HUDEP-2 (cell line): ENCODE measurements around the gene GFM1.

Experiments
- DNase-seq, 76 experiments: peaks; one replicate each; lab custom pipeline; 2025; ENCODE audit not compliant: unreplicated experiment in 76 of 76; lab: John Stamatoyannopoulos, UW

GFM1 gene

DNA sequence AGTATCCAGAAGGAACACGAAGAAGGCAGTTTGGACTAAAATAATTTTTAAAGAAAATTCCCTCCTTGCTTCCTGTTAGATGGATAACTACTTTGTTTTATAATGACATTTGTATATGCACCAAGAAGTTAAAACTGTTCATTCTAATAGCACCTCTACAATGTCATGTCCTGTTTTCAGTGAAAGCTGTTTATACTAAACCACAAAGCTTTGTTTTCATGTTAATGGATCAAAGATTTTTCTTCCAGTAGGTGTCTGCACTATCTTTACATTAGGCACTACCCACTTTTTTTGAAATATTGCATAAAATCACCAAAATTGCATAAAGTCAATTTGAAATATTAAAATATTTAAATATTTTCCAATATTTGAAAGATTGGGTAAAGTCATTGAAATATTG lies 77.8 kb downstream of the GFM1 start:
- no peak for DNase-seq

DNA sequence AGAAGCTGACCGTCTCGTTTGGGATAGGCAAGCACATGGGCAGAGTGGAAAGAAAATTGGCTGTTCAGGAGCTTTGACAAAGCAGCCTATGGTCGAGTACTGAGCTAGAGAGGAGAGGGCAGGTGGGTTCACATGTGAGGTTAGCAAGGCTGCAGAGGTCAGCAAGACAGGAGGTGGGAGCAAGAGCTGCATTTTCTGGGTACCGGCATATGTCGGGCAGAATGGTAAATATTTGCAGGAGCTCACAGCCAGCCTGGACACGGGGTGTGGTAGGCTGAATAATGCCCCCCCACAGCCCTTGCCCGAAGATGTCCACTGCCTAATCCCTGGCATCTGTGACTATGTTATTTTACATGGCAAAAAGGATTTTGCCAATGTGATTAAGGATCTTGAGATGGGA lies 79.7 kb downstream of the GFM1 start:
- no peak for DNase-seq

DNA sequence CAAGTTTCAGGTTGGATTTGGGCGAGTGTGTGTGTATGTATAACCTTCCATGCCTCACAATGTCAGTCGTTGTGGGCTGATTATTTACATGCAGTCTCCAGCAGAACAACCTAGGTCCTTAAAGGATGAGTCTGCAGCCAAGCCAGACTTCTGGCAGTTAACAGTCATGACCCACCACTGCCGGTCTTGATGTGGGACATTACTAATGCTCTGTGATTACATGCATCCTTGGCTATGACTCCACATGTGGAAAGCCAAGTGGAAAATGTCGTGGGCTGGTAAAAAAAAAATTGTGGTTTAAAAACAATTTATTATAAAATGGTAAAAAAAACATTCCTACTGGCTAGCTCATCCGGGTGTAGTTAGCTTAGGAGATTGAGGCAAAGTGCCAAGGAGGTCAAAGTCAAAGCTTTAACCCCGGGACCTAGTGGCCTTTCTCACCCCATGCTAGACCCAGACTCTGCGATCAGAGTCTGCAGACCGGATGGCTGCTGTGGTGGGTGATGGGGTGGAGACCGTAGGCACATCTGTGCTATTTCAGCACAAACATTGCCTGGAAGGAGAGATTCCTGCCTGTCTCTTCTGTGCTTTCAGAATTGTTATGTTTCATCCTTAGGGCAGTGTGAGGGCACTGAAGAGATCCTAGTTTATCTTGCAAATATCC lies 81.2 kb downstream of the GFM1 start:
- DNase-seq = no peak

DNA sequence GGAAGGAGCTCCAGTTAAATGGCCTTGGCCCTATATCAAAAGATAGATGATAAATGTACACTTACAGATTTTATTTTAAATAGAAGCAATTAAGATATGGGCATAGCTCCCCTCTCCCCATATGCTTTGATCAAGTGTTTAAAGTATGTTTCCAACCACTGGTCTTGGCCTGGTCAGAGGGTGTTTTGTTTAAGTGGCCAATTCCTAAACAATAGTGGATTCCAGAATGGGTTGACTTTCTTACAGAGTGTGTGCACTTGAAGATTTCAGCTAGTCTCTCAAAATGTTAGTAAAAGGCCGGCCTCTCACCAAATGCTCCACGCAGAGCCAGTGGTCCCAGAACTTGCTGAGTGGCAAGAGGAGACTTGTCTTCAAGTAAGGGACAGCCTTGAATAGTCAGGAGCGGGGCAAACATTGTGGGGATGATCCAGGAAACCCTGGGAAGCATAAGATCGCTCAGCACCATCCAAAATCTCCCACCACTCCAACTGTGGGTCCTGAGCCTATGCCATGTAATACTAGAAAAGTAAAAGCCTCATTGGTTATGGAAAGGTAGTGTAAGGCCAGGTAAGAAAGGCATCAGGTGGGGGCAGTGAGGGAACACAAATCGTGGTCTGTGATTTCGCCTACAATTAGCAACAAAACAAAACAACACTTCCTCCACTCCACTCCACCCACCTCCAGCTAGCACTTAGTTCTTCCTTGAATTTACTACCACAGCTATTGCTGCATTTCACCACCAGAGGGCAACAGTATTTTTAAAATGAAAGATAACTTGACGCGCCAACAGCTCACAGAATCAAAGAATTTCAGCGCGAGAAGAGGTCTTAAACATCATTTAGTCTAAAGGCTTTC lies 83.1 kb downstream of the GFM1 start:
- peak in 59 of 76 experiments; percentile 5 to 81 (median 56) for DNase-seq

DNA sequence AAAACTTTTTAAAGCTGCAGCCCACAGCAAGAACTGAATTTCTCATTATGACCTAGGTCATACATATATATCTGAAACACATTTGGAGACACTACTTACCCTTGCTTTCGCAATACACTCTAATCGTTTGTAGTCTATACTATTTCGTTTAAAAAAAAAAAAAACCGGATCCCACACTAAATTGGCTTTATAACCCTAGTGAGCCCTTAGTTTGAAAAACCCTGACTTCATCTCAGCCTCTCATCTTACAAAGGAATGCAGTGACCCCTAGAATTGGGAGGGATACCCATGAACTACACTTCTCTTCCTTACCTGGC lies 83.7 kb downstream of the GFM1 start:
- no peak for DNase-seq

DNA sequence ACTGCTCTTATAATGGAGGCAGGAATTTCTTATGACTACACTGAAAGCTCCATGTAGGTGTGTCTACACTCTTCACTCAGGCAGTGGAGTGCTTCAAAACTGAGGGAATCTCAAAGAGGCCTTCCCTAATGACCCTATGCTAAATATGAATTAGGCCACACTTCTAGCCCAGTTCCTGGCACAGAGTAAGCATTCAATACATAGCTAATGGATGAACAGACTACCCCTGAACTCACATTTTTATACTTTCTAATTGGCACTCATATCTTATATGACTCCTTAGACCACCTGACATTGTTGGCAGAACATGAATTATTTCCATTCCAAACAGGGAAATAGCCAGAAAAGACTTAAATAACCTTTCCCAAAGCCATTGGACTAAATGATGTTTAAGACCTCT lies 84.5 kb downstream of the GFM1 start:
- DNase-seq = no peak

DNA sequence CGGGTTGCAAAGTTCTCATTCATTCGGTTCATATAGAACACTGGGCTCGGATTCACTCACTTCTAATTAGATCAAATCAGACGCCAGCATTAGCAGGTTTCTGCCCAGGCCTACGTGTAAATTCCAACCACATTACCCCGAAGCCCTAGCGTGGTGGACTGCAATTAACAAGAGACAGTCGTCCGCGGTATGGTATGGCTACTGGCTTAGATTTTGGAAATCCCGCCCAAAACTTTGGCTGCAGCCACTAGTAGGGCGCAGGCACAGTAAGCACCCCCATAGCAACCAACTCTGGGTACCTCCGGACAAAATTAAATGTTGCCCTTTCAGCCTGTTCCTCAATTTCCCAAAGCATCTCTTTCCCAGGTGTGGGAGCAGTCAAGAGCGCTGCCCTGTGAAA lies 87.2 kb downstream of the GFM1 start:
- DNase-seq = peak in 3 of 76 experiments; percentile 17 to 22 (median 20)

DNA sequence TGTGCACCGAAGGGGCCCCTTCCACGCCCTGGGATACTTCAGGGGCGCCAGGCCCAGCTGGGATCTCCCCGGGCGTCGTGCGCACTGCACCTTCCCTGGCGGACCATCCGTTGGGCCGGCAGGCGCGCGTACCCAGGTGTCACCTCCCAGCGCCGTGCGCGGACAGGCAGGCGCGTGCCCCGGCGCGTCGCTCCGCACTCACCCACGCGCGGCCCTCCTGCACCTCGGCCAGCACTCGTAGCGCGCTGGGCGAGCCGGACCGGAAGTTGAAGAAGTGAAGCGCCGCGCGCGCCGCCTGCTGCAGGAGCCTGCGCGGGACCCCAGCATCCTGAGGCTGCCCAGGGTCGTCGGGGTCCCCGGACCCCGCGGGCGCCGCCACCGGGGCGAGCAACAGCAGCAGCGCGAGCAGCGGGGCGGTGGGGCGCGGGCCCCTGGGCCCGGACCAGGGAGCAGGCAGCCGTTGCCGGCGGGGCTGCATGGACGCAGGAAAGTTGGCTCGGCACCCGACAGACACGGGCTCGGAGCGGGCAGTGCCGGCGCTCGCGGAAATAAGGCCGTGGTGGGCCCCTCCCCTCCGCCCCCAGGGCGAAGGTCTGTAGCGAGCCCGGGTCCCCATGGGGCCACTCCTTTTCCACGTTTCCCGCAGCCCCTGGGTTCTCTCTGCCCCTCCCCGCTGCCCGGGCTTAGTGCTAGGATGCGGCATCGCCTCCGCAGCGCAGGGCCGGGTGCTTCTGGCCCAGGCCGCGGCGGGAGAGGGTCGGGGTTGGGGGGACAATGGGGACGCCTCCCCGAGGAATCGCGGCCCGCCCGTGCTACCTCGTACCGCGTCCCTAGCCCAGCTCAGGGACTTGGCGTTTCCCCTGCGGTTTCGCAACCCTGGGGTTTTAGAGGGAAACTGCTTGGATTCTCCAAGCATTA lies 87.9 kb downstream of the GFM1 start, which contains the start of gene RARRES1:
RARRES1 (minus strand) TSS at position 520 of the 918 bp plus-strand sequence; CDS start at position 478, 42 bp downstream.
- DNase-seq = peak in 51 of 76 experiments; percentile 5 to 70 (median 40)

DNA sequence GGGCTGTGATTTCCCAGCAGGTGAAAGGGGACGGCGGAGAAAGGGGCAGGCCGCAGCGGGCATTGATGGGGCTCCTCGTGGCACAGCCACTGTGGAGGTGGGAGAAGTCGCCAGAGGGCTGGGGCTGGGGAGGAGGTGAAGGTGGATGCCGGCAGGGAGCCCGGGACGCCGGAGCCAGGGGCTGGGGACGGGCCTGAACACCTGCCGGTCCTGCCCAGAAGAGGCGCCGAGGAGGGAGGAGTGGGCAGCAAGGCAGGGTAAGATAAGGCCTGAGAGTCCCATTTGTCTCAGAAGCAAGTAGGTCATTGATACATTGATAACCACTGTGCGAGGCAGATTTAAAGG lies 88.5 kb downstream of the GFM1 start:
- DNase-seq = peak in 22 of 76 experiments; percentile 7 to 44 (median 21)

DNA sequence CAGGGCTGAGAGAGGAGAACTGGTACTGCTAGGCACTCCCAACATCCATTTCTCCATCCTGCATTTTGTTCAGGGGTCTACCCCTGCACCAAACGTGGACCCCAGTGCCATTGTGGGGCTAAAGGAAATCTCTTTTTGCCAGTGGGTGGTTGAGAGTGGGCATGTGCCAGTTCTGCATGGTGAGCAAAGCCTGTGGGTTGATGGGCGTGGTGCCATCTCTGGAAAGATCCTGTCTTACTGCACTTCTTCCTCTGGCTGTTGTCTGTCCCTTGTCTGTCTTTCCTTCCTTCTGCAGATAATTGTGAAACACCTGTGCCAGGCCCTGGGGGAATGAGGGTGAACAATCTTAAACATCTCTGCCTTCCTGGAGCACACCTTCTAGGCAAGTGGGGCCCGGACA lies 89.3 kb downstream of the GFM1 start:
- peak in 7 of 76 experiments; percentile 4 to 44 (median 18) for DNase-seq

DNA sequence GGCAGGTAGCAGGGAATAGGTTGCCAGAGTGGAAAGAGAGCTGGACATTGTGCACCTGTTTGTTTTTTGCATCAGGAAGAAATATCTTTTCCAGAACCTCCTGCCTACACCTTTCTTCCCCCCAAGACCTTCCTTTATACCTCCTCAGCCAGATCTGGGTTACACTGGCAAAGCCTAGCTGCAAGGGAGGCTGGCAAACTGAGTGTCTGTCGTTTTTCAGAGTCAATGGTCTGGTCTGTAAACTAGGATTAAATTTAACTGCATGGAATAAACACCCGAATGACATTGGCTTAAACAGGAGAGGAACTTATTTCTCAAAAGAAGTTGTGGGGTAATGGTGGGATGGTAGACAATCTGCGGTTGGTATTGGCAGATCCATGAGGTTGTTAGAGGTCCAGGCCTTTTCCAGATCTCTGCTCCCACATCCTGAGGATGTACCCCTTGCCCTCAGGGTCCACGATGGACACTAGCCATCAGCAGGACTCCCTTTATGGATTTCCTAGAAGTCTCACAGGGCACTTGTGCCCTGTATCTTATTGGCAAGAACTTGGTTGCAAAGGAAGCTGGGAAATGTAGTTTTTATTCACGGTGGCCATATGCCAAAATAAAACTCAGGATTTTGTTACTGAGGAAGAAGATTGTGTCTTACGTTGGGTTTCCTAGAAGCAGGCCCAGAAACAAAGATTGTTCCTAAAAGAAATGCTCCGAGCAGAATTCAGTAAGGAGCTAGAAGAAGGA lies 91.1 kb downstream of the GFM1 start:
- DNase-seq = no peak

DNA sequence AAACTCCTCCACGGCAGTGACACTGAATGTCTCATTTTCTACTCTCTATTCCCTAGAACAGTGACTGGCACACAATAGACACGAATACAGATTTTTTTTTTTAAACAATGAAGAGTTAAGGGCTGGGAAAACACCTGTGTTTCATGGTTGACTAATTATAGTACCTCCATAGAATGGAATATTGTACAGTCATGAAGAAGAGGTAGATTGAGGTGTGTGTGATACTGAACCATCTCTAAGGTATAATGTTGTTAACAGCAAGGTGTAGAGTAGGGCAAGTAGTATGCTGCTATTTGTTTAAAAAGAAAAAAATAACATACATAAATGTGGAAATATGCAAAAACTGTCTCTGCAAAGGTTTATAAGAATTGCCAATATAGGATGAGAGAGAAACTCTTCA lies 93.1 kb downstream of the GFM1 start:
- DNase-seq = no peak

DNA sequence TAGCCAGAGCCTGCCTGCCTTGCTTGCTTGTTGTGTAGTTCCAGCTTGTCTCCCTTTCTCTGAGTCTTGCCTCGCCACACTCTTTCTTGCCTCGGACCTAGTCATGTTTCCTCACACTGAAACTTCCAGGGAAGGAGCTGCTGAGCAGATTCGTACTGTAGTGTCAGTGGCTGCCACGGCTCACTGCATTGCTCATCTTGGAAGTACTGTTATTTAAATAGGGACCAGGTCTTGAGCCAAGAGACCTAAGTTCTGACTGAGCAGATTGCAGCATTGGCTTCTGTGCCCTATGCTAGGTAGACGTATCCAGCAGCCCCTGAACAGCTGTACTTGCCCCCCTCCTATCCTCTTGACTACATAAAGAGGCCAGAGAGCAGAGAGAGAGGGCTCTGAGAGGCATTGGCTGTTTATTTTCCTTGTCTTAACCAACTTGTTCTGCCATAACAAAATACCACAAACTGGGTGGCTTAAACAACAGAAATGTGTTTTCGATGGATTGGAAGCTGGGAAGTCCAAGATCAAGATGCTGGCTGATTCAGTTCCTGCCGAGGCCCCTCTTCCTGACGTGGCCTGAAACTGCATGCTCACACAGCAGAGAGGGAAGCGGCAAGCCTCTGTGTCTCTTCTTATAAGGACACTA lies 93.8 kb downstream of the GFM1 start:
- DNase-seq = no peak

DNA sequence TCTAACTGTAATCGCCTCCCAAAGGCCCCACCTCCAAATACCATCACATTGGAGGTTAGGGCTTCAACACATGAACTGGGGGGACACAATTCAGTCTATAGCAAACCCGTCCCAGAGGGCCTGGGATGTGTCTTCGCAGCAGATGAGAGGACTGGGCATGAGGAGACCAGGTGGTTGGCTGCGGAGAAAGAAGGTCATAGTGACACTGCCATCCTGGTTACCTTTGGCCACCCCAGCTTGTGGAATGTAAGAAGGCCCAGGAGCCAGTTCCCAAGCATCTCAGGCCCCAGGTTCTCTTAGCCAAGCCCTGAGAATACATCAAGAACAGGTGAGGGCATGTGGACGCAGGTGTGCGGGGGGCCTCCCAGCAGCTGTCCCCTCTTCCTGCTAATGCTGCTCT lies 94.3 kb downstream of the GFM1 start:
- no peak for DNase-seq

DNA sequence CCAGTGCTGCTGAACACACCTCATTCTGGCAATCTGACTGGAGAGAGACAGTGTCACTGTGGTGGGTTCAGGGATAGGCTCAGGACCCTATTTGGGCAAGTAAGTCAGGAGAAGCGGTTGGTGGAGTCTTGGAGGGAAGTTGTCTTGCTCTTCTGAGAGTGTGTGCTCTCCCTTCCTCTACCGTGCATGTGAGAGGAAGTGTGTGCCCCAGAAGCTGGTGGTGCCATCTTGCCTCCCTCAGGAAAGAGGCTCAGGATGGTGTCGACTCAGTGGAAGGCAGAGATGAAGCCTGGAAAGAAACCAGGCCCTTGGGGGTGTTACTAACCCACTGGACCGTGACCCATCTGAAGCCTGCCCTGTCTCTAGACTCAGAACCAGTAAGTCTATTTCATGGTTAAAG lies 94.8 kb downstream of the GFM1 start:
- DNase-seq = no peak

DNA sequence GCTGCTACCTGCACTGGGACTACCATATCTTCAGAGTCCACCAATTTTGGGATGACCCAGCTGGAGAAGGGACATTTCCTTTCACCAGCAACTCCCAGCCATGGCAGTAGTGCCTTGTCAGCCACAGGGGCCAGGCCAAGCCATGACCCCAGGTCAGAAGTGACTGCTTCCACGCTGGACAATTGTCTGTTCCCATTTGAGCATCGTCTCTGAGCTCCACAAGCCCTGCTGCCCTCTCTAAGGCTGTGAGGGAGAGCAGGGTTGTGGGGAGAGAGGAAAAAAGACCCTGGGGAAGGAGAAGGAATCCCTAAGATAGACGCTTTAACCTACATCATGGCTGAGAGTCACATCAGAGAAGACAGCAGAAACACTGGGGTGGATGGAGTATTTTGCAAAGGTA lies 95.3 kb downstream of the GFM1 start:
- DNase-seq = no peak
